DMS53 treated with DMSO at 0.1 percent for 48 hours (cell line): ENCODE results near the gene QPCT.
"Not testable (repeated sequence)": the region's sequence is repeated elsewhere in the genome, so short reads cannot be mapped to it uniquely, and the experiment has no call there.

ENCODE experiments used
- DNase-seq: peaks from one replicate; lab custom pipeline; 2025; ENCODE audit not compliant: unreplicated experiment; lab: John Stamatoyannopoulos, UW

Gene QPCT

DNA sequence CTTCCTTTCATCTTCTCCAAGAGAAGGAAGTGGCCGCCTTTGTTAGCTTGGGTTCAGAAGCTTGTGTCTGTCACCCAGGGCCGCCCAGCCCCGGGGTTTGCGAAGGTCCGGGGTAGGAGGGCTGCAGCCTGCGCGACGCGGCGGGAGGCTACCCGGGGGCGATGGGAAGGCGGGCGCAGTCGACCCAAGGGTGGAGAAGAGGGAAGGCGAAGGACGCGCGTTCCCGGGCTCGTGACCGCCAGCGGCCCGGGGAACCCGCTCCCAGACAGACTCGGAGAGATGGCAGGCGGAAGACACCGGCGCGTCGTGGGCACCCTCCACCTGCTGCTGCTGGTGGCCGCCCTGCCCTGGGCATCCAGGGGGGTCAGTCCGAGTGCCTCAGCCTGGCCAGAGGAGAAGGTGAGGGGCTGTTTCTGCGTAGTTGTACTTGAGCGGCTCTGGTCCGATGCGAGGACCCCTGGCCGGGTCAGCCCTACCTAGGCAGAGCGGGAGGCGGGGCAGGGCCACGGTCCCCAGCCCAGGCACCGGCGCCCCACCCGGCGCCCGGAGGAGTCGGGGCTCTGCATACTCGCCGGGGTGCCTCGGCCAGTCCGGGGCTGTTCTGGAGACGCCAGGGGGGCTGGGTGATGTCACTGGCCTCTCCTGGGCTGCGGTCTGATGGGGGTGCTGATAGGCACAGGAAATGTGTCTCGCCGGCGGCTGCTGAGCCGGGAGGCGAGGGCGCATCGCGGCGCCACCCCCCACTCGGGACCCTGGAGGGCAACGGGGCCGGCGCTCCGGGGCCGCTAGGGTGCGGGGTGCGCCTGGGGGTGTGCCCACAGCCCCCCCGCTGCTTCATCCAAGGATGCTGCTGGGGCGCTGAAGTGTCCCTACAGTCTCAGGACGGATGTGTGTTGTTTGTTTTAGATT is at the start of gene QPCT:
Gene QPCT, plus strand, starts transcription at position 178 of the 909 bp plus-strand sequence. Its CDS starts 102 bp downstream, at position 280.
- DNase-seq, result peak; percentile 34

DNA sequence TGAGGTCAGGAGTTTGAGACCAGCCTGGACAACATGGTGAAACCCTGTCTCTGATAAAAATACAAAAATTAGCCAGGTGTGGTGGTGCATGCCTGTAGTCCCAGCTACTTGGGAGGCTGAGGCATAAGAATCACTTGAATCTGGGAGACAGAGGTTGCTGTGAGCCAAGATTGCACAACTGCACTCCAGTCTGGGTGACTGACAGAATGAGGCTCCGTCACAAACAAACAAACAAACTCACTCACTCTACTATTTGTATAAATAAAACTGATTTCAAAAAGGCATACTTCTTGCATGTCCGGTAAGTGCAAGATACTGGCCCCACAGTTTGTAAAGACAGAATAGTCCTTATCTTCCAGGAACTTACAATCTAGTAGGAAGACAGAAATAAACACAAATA is 49.6 kb upstream of the QPCT start:
- DNase-seq, result not testable (repeated sequence)

- DNase-seq, result no peak
These were observed 48.9 kb upstream of the QPCT start for GRCh38 chr2:37295469-37296073.

DNA sequence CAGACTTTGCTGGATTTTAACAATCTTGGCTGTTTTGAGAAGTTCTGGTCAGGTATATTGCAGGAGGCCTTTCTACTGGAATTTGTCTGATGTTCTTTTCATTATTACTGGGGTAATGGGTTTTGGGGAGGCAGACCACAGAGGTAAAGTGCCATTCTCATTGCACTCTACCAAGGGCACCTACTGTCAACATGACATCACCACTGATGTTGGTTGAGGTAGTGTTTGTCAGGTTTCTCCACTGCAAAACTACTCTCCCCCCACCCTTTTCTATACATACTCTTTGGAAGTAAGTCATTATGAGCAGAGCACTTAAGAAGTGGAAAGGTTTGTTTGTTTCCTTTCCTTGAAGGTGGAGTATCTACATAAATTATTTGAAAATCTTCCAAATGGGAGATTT is 46.8 kb upstream of the QPCT start:
- no peak for DNase-seq

DNA sequence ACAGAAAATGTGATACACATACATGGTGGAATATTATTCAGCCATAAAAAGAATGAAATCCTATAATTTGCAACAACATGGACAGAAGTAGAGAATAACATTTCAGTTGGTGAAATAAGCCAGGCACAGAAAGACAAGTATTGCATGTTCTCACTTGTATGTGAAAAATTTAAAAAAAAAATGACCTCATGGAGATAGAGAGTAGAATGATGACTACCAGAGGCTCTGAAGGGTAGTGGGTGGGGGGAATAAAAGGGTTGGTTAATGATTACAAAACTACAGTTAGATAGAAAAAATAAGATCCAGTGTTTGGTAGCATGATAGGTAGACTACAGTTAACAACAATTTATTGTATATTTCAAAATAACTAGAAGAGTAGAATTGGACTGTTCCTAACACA is 44.3 kb upstream of the QPCT start:
- DNase-seq, result no peak

GRCh38 chr2:37300578-37300977 is 43.9 kb upstream of the QPCT start:
- DNase-seq, result no peak

DNA sequence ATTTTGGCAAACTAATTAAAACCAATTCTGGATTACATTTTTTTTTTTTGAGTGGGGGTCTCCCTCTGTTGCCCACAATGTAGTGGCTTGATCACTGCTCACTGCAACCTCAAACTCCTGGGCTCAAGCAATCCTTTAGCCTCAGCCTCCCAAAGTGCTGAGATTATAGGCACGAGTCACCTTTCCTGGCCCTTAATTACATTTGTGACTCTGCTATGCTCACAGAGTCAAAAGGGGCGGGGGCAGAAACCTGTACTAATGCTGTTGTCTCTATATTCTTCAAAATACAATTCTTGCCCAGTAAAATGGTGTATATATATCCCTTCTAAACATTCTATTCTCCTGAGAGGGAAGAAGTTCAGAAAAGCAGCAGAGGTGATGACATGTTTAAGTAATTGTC is 43.0 kb upstream of the QPCT start:
- no peak for DNase-seq

DNA sequence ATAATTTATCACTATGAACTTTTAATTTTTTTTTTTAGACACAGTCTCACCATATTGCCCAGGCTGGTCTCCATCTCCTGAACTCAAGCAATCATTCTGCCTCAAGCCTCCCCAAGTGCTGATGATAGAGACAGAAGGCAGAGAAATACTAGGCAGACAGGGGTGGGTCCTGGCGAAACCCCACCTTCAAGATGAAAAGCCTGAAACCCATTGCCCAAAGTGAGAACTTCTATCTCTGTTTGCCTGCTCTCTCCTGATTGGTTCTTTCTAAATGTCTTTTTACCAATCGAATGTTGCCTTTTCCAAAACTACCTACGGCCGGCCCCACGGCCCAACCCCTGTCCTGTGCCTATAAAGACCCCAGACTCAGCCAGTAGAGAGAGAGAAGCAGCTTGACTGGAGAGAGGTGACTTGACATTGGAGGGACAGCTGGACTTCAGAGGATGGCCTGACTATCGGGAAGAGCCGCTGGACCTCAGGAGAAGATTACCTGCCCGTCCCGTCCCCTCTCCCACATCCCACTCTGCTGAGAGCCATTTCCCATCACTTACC is 41.7 kb upstream of the QPCT start:
- no peak for DNase-seq

DNA sequence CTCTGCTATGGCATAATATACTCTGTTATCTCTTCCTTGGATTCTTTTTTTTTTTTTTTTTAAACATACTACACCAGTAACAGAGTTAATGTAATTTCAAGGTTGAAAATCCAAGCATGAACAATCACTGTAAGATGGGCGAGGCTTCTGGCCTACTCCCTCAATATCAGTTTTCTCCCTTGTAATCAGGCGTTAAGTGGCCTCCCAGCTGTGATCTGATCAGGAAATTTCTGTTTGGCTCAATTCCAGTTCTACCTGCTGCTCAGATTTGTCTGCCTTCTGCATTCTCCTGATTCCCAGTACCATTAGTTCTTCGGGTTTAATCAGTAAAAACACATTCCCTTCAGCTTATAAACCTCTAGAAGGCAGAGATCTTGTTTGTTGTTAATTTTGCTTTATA is 38.4 kb upstream of the QPCT start:
- DNase-seq, result no peak

- DNase-seq, result no peak
These were observed 36.9 kb upstream of the QPCT start for GRCh38 chr2:37307500-37307899.

GRCh38 chr2:37315364-37315763 is 29.1 kb upstream of the QPCT start:
- DNase-seq, result no peak

GRCh38 chr2:37316181-37316580 is 28.2 kb upstream of the QPCT start:
- no peak for DNase-seq

GRCh38 chr2:37317746-37318145 is 26.7 kb upstream of the QPCT start:
- no peak for DNase-seq

DNA sequence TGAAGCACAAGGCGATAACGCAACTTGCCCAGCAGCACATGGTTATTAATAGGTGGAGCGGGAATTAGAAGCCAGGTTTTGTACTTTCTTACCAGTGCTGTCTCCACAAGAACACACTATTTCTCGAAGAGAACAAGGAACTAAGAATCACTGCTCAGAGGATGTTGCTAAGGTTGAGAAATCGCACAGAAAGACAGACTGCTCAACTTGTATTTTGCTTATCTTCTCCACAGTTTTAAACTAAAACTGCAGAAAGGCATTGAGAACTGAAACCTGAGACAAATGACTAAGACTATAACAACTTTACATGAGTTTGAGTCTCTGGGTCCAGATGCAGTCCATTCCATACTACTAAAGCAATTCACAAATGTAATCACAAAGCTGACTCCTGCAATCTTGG is 26.0 kb upstream of the QPCT start:
- no peak for DNase-seq

- no peak for DNase-seq
These were observed 24.4 kb upstream of the QPCT start for GRCh38 chr2:37319754-37320609.

- no peak for DNase-seq
These were observed 23.3 kb upstream of the QPCT start for GRCh38 chr2:37321029-37321682.

DNA sequence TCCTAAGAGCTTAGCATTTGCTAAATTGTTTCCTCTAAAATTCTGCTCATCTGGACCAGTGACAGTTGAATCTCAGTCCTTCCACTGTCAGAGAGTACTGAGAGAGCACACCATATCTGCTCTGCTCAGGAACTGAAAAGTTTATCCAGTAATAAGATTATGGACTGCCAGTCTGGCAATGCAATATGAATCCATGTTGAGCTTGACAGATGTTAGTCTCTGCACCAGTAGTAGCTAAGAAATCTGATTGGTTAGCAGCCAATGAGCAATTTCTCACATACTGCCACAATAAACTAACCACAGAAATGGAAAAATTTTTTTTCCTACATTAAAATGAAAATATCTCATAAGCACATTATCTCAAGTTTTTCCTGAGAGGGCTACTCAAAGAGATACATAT is 22.1 kb upstream of the QPCT start:
- no peak for DNase-seq

DNA sequence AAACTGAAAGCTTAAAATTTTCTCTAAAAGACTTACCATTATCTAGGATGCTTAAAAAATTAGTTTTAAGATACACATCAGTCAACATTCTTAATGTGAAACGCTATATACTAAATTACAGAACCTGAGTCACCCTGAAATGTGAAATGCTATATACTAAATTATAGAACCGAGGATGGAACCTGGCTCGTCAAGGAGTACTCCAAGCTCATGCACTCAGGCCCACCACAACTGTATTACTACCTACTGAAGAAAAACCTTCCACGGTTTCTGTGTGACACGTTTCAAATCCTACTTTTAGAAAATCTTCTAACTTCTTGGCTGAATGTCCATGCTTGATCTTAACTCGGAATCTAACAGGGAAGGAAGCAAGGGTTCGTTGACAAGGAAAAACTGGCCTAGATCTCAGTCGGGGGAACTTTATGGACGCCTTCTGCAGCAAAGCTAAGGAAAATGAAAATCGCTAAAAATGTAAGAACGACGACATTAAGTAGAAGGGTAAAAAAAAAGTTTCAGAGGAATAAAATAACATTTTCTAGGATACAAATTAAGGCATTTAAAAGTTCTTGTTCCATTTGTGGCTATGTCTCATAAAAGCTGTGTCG is 21.2 kb upstream of the QPCT start:
- no peak for DNase-seq

DNA sequence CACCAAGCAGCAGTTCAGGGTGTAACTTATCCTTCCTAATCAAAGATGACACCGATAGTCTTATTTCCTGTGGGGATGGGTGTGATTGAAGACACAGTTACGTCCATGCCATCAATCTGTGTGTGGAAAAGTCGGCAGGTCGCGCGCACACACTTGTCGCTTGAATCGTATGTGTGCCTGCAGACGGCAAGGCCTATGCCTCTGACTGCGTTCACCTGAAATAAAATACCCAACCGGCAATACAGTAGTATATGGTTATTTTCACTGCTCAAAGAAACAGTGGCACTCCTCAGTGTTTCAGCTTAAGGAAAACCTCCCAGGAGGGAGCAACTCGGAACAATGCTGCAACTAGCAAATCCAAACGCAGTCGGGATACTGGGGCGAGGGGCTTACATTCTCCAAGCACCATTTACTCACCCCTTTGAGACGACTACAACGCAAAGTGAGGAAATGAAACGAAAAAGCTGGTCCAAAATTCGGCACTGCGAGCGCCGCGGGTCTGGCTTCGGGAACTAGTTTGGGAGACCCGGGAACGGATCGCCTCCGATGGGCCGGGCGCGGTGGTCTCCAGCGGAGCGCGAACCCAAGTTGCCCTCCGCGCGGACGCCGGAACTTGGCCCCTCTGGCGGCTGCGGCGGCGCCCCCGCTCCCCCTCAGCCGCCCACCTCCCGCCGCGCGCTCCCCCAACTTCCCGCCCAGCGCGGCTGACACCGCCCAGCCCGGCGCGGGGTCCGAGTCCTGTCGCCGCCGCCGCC is 20.5 kb upstream of the QPCT start:
- peak; percentile 43 for DNase-seq

- no peak for DNase-seq
These were observed 20.0 kb upstream of the QPCT start for GRCh38 chr2:37324536-37324785.
